Panc1 (cell line): Measurements from ENCODE around the gene CLEC2L. TPM values are rescaled to one million over a fixed set of nuclear protein-coding genes. Genes with fewer than 3 reads are reported as not detected.
"Not testable (repeated sequence)": the region's sequence is repeated elsewhere in the genome, so short reads cannot be mapped to it uniquely, and the experiment has no call there.

ENCODE experiments used
- ATAC-seq: fragments of 200-7000 bp; cut with Tn5 transposase; 2 replicates; pipeline ENCODE4 v1.9.1; 2020; ENCODE audit warnings: mild to moderate bottlenecking, moderate library complexity
- BruUV-seq: library from RNA; stranded (reverse); fragments of 400-500 nt; replicated peaks from 2 replicates; lab custom pipeline; 2021; lab: Mats Ljungman, UMichigan
- CTCF ChIA-PET: fragments of 300-600 bp; sonication (Branson Sonifier 250); formaldehyde crosslinking; loops from one replicate; lab custom pipeline; 2022; ENCODE audit warnings: antibody characterized with exemption; lab: Charles Lee
- POLR2A ChIA-PET: fragments of 300-600 bp; sonication (Branson Sonifier 250); formaldehyde crosslinking; loops from one replicate; lab custom pipeline; 2022; ENCODE audit warnings: antibody characterized with exemption; lab: Charles Lee
- DNase-seq: peaks from one replicate; pipeline ENCODE4 v3.0.0-alpha.2; 2010; ENCODE audit warnings: low read depth, low spot score
- H3K27ac ChIP-seq: 2 replicates; pipeline ENCODE4 v1.5.1; 2011; ENCODE audit warnings: mild to moderate bottlenecking, low read length, inconsistent platforms
- H3K27me3 ChIP-seq: fragments of 200-500 bp; sonication (Bioruptor generic); 2 replicates; pipeline ENCODE4 v1.6.0; 2014; ENCODE audit warnings: low read length, inconsistent platforms; ENCODE audit not compliant: control insufficient read depth, insufficient read depth
- H3K36me3 ChIP-seq: fragments of 200-500 bp; sonication (Bioruptor generic); 2 replicates; pipeline ENCODE4 v1.5.1; 2014; ENCODE audit warnings: inconsistent platforms, mild to moderate bottlenecking, low read length, moderate library complexity; ENCODE audit not compliant: control insufficient read depth, insufficient read depth
- H3K4me1 ChIP-seq: 2 replicates; pipeline ENCODE4 v1.5.1; 2011; ENCODE audit warnings: inconsistent platforms, mild to moderate bottlenecking, low read length, moderate library complexity; ENCODE audit not compliant: control insufficient read depth, insufficient read depth
- H3K4me3 ChIP-seq, 2 experiments: 2 replicates each; pipeline ENCODE4 v1.5.1; 2011 to 2012; ENCODE audit warnings: low read depth in 2 of 2, low read length in 2 of 2, mild to moderate bottlenecking in 2 of 2, inconsistent platforms in 1 of 2, moderate library complexity in 1 of 2
- H3K9me3 ChIP-seq: fragments of 200-500 bp; sonication (Bioruptor generic); 2 replicates; pipeline ENCODE4 v1.5.1; 2014; ENCODE audit warnings: low read depth, mild to moderate bottlenecking, inconsistent platforms, low read length, moderate library complexity; ENCODE audit not compliant: control insufficient read depth, insufficient read depth
- POLR2AphosphoS5 ChIP-seq: IDR thresholded peaks from 2 replicates; pipeline ENCODE4 v1.6.1; 2012; ENCODE audit warnings: mild to moderate bottlenecking, low read depth, low read length, moderate library complexity
- REST ChIP-seq, 2 experiments: IDR thresholded peaks; 2 replicates each; pipeline ENCODE4 v1.6.1; 2011 to 2012; ENCODE audit warnings: low read depth in 2 of 2, control low read depth in 1 of 2, low read length in 1 of 2, mild to moderate bottlenecking in 1 of 2, moderate library complexity in 1 of 2; ENCODE audit not compliant: insufficient read depth in 1 of 2
- SIN3A ChIP-seq: IDR thresholded peaks from 2 replicates; pipeline ENCODE4 v1.6.1; 2012; ENCODE audit warnings: low read depth, mild to moderate bottlenecking, low read length, moderate library complexity, borderline replicate concordance; ENCODE audit not compliant: insufficient read depth
- TCF7L2 ChIP-seq: IDR thresholded peaks from 2 replicates; pipeline ENCODE4 v1.6.1; 2011; ENCODE audit warnings: mild to moderate bottlenecking, low read depth, low read length, inconsistent platforms
- in situ Hi-C: cut with HindIII; loops from 2 replicates; pipeline ENCODE4 v1.10.0; 2016; ENCODE audit warnings: low sequenced_read_pairs, low pct_unique_long_range_greater_than_20kb
- intact Hi-C: fragments of 100-400 bp; cut with micrococcal nuclease; formaldehyde crosslinking; loops from one replicate; pipeline ENCODE4 v1.10.0; 2022; ENCODE audit not compliant: unreplicated experiment
- total RNA-seq: library from RNA; stranded (reverse); gene quantifications from one replicate; pipeline ENCODE4 v1.2.1, GENCODE V29; 2021; ENCODE audit not compliant: unreplicated experiment
- TF ChIP-seq, protein P1 (sequence below): fragments of 450-650 bp; IDR thresholded peaks from 2 replicates; pipeline ENCODE4 v1.5.1; 2017; ENCODE audit warnings: mild to moderate bottlenecking

Gene CLEC2L
- total RNA-seq, 1 experiment from 2014 or later = not detected

GRCh38 chr7:139548302-139549028, 25.0 kb downstream of the CLEC2L start:
- no peaks in the 10 kb centered on the region for H3K4me1 ChIP-seq
- DNase-seq (no peak), ATAC-seq (no peak)
- TF ChIP-seq REST (IDR thresholded peaks at IDR 0.05; ENCODE audit: insufficient read depth in 1 of 2, low read depth in 2 of 2, low read length in 1 of 2) (no peak), SIN3A (no peak), TCF7L2 (no peak), POLR2AphosphoS5 (no peak)
- TF ChIP-seq, protein P1, sequence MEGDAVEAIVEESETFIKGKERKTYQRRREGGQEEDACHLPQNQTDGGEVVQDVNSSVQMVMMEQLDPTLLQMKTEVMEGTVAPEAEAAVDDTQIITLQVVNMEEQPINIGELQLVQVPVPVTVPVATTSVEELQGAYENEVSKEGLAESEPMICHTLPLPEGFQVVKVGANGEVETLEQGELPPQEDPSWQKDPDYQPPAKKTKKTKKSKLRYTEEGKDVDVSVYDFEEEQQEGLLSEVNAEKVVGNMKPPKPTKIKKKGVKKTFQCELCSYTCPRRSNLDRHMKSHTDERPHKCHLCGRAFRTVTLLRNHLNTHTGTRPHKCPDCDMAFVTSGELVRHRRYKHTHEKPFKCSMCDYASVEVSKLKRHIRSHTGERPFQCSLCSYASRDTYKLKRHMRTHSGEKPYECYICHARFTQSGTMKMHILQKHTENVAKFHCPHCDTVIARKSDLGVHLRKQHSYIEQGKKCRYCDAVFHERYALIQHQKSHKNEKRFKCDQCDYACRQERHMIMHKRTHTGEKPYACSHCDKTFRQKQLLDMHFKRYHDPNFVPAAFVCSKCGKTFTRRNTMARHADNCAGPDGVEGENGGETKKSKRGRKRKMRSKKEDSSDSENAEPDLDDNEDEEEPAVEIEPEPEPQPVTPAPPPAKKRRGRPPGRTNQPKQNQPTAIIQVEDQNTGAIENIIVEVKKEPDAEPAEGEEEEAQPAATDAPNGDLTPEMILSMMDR = no peak
- no TSS peak for BruUV-seq
- ChIA-PET POLR2A (no interaction called here), CTCF (no interaction called here)
- in situ Hi-C loops (no loop called here), intact Hi-C loops (no loop called here)
- H3K36me3 ChIP-seq = no peaks in the 10 kb centered on the region
- no peak overlapping the region for H3K27ac ChIP-seq
- no peaks in the 10 kb centered on the region for H3K9me3 ChIP-seq
- H3K27me3 ChIP-seq = no peaks in the 10 kb centered on the region
- H3K4me3 ChIP-seq = no peak overlapping the region

DNA sequence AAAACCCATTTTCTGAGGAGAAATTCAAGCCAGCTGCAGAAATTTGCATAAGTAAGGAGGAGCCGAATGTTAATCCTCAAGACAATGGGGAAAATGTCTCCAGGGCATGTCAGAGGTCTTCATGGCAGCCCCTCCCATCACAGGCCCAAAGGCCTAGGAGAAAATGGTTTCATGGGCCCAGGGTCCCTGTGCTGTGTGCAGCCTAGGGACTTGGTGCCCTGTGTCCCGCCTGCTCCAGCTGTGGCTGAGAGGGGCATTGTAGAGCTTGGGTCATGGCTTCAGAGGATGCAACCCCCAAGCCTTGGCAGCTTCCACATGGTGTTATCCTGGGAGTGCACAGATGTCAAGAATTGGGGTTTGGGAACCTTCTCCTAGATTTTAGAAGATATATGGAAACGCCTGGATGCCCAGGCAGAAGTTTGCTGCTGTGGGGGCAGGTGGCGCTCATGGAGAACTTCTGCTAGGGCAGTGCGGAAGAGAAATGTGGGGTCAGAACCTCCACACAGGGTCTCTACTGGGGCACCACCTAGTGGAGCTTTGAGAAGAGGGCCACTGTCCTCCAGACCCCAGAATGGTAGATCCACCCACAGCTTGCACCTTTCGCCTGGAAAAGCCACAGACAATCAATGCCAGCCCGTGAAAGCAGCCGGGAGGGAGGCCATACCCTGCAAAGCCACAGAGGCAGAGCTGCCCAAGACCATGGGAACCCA, 30.7 kb downstream of the CLEC2L start:
- DNase-seq, BruUV-seq, ATAC-seq, CTCF ChIA-PET, H3K36me3 ChIP-seq, H3K27ac ChIP-seq, intact Hi-C loops, H3K4me3 ChIP-seq, H3K4me1 ChIP-seq, H3K9me3 ChIP-seq, in situ Hi-C loops, H3K27me3 ChIP-seq: not testable (repeated sequence)
- POLR2A ChIA-PET = interaction anchor here (0.6 kb wide), 1 partner anchor 1122 kb away, joined by 3 read pairs; no protein-coding TSS in a partner anchor
